LNCAP (cell line): Measurements from ENCODE around the gene ELFN2.

Experiments
- CTCF ChIP-seq: fragments of 450-650 bp; IDR thresholded peaks from 2 replicates; pipeline ENCODE4 v1.5.1; 2017; ENCODE audit warnings: mild to moderate bottlenecking

ELFN2 gene

GRCh38 chr22:37392721-37393328 lies 34.5 kb downstream of the ELFN2 start:
- TF ChIP-seq CTCF: no peak

- no peak for TF ChIP-seq CTCF
Measured at GRCh38 chr22:37391702-37392101, 35.6 kb downstream of the ELFN2 start.

GRCh38 chr22:37390075-37390474 lies 37.2 kb downstream of the ELFN2 start:
- no peak for TF ChIP-seq CTCF

- TF ChIP-seq CTCF: no peak
Measured at GRCh38 chr22:37388538-37388937, 38.7 kb downstream of the ELFN2 start.

GRCh38 chr22:37387793-37388192 lies 39.5 kb downstream of the ELFN2 start:
- TF ChIP-seq CTCF: no peak

- no peak for TF ChIP-seq CTCF
Measured at GRCh38 chr22:37386441-37386840, 40.8 kb downstream of the ELFN2 start.

GRCh38 chr22:37384691-37385090 lies 42.6 kb downstream of the ELFN2 start:
- TF ChIP-seq CTCF: no peak

- no peak for TF ChIP-seq CTCF
Measured at GRCh38 chr22:37383341-37383740, 43.9 kb downstream of the ELFN2 start.
